Liver (tissue), 9 donors: ENCODE measurements around the gene TEX55. TPM values are rescaled to one million over a fixed set of nuclear protein-coding genes. Genes with fewer than 3 reads are reported as not detected.
"Not testable (repeated sequence)": the region's sequence is repeated elsewhere in the genome, so short reads cannot be mapped to it uniquely, and the experiment has no call there.

Experiments
- DNase-seq: peaks from one replicate; pipeline ENCODE4 v3.0.0-alpha.2; 2017; ENCODE audit warnings: low spot score
- H3K27ac ChIP-seq, 2 donors: one replicate each; pipeline ENCODE4 v1.7.0; 2013; ENCODE audit warnings: inconsistent platforms in 2 of 2, low read length in 2 of 2, control low read depth in 1 of 2, low read depth in 1 of 2, mild to moderate bottlenecking in 1 of 2
- H3K27me3 ChIP-seq, 4 donors: one replicate each; pipeline versions ENCODE4 v1.6.1 to v1.7.0; 2013; ENCODE audit warnings: low read length in 3 of 4, inconsistent platforms in 1 of 4, mild to moderate bottlenecking in 1 of 4, moderate library complexity in 1 of 4; ENCODE audit not compliant: control insufficient read depth in 4 of 4, insufficient read depth in 4 of 4
- H3K36me3 ChIP-seq, 4 donors: one replicate each; pipeline versions ENCODE4 v1.6.1 to v1.7.0; 2013; ENCODE audit warnings: low read length in 3 of 4, mild to moderate bottlenecking in 3 of 4, low read depth in 1 of 4, moderate library complexity in 1 of 4; ENCODE audit not compliant: control insufficient read depth in 4 of 4, insufficient read depth in 3 of 4
- H3K4me1 ChIP-seq, 4 donors: one replicate each; pipeline versions ENCODE4 v1.6.1 to v1.7.0; 2013; ENCODE audit warnings: low read length in 3 of 4, mild to moderate bottlenecking in 3 of 4, moderate library complexity in 1 of 4; ENCODE audit not compliant: control insufficient read depth in 4 of 4, insufficient read depth in 4 of 4
- H3K4me3 ChIP-seq, 3 donors: one replicate each; pipeline versions ENCODE4 v1.6.1 to v1.7.0; 2013; ENCODE audit warnings: low read length in 3 of 3, control low read depth in 1 of 3, low read depth in 1 of 3, mild to moderate bottlenecking in 1 of 3
- H3K9ac ChIP-seq, 2 donors: one replicate each; pipeline ENCODE4 v1.7.0; 2013; ENCODE audit warnings: low read length in 2 of 2, mild to moderate bottlenecking in 2 of 2, moderate library complexity in 2 of 2, control low read depth in 1 of 2, low read depth in 1 of 2
- H3K9me3 ChIP-seq, 4 donors: one replicate each; pipeline versions ENCODE4 v1.6.1 to v1.7.0; 2013; ENCODE audit warnings: low read length in 3 of 4; ENCODE audit not compliant: control insufficient read depth in 4 of 4
- ATF3 ChIP-seq: IDR thresholded peaks from 2 replicates; pipeline ENCODE4 v1.6.1; 2016; ENCODE audit warnings: antibody characterized with exemption
- CTCF ChIP-seq: fragments of 150-350 bp; IDR thresholded peaks from 2 replicates; pipeline ENCODE4 v1.5.1; 2017; ENCODE audit warnings: improper control_type of control experiment, low read depth, low read length; ENCODE audit not compliant: missing input control
- EGR1 ChIP-seq, 2 donors: IDR thresholded peaks; 2 replicates each; pipeline ENCODE4 v1.6.1; 2016 to 2018; ENCODE audit warnings: antibody characterized with exemption in 2 of 2, low read depth in 2 of 2
- FOXA1 ChIP-seq: IDR thresholded peaks from 2 replicates; pipeline ENCODE4 v1.6.1; 2016; ENCODE audit warnings: antibody characterized with exemption
- FOXA2 ChIP-seq: IDR thresholded peaks from 2 replicates; pipeline ENCODE4 v1.6.1; 2016; ENCODE audit warnings: antibody characterized with exemption
- GABPA ChIP-seq, 2 donors: IDR thresholded peaks in 1 of 2; conservative IDR thresholded peaks in 1 of 2; 2 replicates each; pipeline ENCODE4 v1.6.1; 2016; ENCODE audit warnings: antibody characterized with exemption in 2 of 2, mild to moderate bottlenecking in 1 of 2, moderate library complexity in 1 of 2
- HNF4A ChIP-seq, 2 donors: conservative IDR thresholded peaks; 2 replicates each; pipeline ENCODE4 v1.6.1; 2016; ENCODE audit warnings: antibody characterized with exemption in 2 of 2, mild to moderate bottlenecking in 2 of 2
- HNF4G ChIP-seq: IDR thresholded peaks from 2 replicates; pipeline ENCODE4 v1.6.1; 2016; ENCODE audit warnings: antibody characterized with exemption
- JUND ChIP-seq, 2 donors: IDR thresholded peaks; 2 replicates each; pipeline ENCODE4 v1.6.1; 2016; ENCODE audit warnings: antibody characterized with exemption in 2 of 2
- MAX ChIP-seq: IDR thresholded peaks from 2 replicates; pipeline ENCODE4 v1.6.1; 2016; ENCODE audit warnings: antibody characterized with exemption
- NR2F2 ChIP-seq: IDR thresholded peaks from 2 replicates; pipeline ENCODE4 v1.6.1; 2016; ENCODE audit warnings: antibody characterized with exemption
- RAD21 ChIP-seq, 2 donors: IDR thresholded peaks; 2 replicates each; pipeline ENCODE4 v1.6.1; 2016; ENCODE audit warnings: antibody characterized with exemption in 2 of 2, mild to moderate bottlenecking in 2 of 2
- REST ChIP-seq: IDR thresholded peaks from 2 replicates; pipeline ENCODE4 v1.6.1; 2016; ENCODE audit warnings: antibody characterized with exemption, mild to moderate bottlenecking
- RXRA ChIP-seq, 2 donors: IDR thresholded peaks; 2 replicates each; pipeline ENCODE4 v1.6.1; 2017 to 2018; ENCODE audit warnings: antibody characterized with exemption in 2 of 2, mild to moderate bottlenecking in 1 of 2
- TAF1 ChIP-seq: conservative IDR thresholded peaks from 2 replicates; pipeline ENCODE4 v1.6.1; 2016; ENCODE audit warnings: antibody characterized with exemption, mild to moderate bottlenecking
- YY1 ChIP-seq: IDR thresholded peaks from 2 replicates; pipeline ENCODE4 v1.6.1; 2016; ENCODE audit warnings: antibody characterized with exemption, mild to moderate bottlenecking
- ZBTB33 ChIP-seq: IDR thresholded peaks from 2 replicates; pipeline ENCODE4 v1.6.1; 2016; ENCODE audit warnings: antibody characterized with exemption
- WGBS: extraction: QIAGEN DNeasy Blood & Tissue Kit; methylation state at CpG from one replicate; pipeline ENCODE4 v1.1.7; 2013; 5-methylcytosine and 5-hydroxymethylcytosine counted together
- polyA plus RNA-seq, 2 donors: library from polyadenylated mRNA; stranded (reverse) in 1 of 2; unstranded in 1 of 2; fragments of 200-250 nt in 1 of 2; fragments of >200 nt in 1 of 2; fragmentation: Nextera tagmentation in 1 of 2; extraction: Ambion mirVana in 1 of 2; gene quantifications; one replicate each; pipeline versions ENCODE4 v1.2.1 to v1.2.3, GENCODE V29; 2013 to 2015
- total RNA-seq, 2 donors: library from RNA; depleted of rRNA; stranded (reverse); fragments of >200 nt; gene quantifications; one replicate each; pipeline ENCODE4 v1.2.3, GENCODE V29; 2014
- donor health status: healthy.
- donor health status: healthy.
- donor health status: healthy.
- donor health status: healthy.
- donor health status: healthy.

Gene TEX55
- total and polyA plus RNA-seq, 4 donors: not detected

GRCh38 chr3:119104031-119104430, 41.9 kb upstream of the TEX55 start:
- Histone ChIP-seq H3K9ac (no peak overlapping the region), H3K4me1 (no peaks in the 10 kb centered on the region), H3K9me3 (no peaks in the 10 kb centered on the region), H3K4me3 (no peak overlapping the region), H3K27me3 (no peaks in the 10 kb centered on the region), H3K36me3 (no peaks in the 10 kb centered on the region), H3K27ac (no peak overlapping the region)
- DNase-seq: no peak
- TF ChIP-seq FOXA2: no peak
- TF ChIP-seq NR2F2: no peak
- TF ChIP-seq MAX: no peak
- TF ChIP-seq HNF4G: no peak
- 80% methylated on average over 4 of the region's 4 CpGs for WGBS

GRCh38 chr3:119118330-119118729, 27.6 kb upstream of the TEX55 start:
- not testable (repeated sequence) for H3K4me1 ChIP-seq
- WGBS: 69% methylated on average over 3 of the region's 3 CpGs

GRCh38 chr3:119120480-119120879, 25.5 kb upstream of the TEX55 start:
- H3K4me1 ChIP-seq: no peaks in the 10 kb centered on the region
- 69% methylated on average over 2 of the region's 2 CpGs for WGBS

More at GRCh38 chr3:119118330-119118729, 27.6 kb upstream of the TEX55 start:
- not testable (repeated sequence) for H3K9me3 ChIP-seq, H3K27ac ChIP-seq, H3K36me3 ChIP-seq, H3K4me3 ChIP-seq, H3K27me3 ChIP-seq, H3K9ac ChIP-seq, DNase-seq

More at GRCh38 chr3:119120480-119120879, 25.5 kb upstream of the TEX55 start:
- Histone ChIP-seq H3K36me3 (no peaks in the 10 kb centered on the region), H3K9ac (no peak overlapping the region), H3K9me3 (peaks cover 0 to 3% (median 0%) of the 10 kb centered on the region in 4 donors), H3K27me3 (peaks cover 0 to 2% (median 0%) of the 10 kb centered on the region in 4 donors), H3K4me3 (no peak overlapping the region), H3K27ac (no peak overlapping the region)
- TF ChIP-seq JUND (IDR thresholded peaks at IDR 0.05) (no peak), EGR1 (IDR thresholded peaks at IDR 0.05; ENCODE audit: low read depth in 2 of 2) (no peak), HNF4A (conservative IDR thresholded peaks at IDR 0.05) (no peak), NR2F2 (no peak), FOXA2 (no peak), RAD21 (IDR thresholded peaks at IDR 0.05) (no peak), YY1 (no peak), RXRA (IDR thresholded peaks at IDR 0.05) (no peak), GABPA (IDR thresholded peaks at IDR 0.05 in 1 of 2, conservative IDR thresholded peaks at IDR 0.05 in 1 of 2) (no peak), TAF1 (no peak), REST (no peak), ATF3 (no peak), FOXA1 (no peak), CTCF (no peak), ZBTB33 (no peak), MAX (no peak), HNF4G (no peak)
- DNase-seq: no peak
